Smooth muscle cell (in vitro differentiated cells): Measurements from ENCODE around the gene PLA2G2C. TPM values are rescaled to one million over a fixed set of nuclear protein-coding genes. Genes with fewer than 3 reads are reported as not detected.

Experiments
- DNase-seq: peaks from one replicate; lab custom pipeline; 2025; ENCODE audit not compliant: unreplicated experiment; lab: John Stamatoyannopoulos, UW
- H2AFZ ChIP-seq: fragments of 200-600 bp; sonication (generic); 2 replicates; pipeline ENCODE4 v1.6.0; 2016; ENCODE audit warnings: antibody characterized with exemption, low read depth, mild to moderate bottlenecking
- H3F3A ChIP-seq: fragments of 200-600 bp; sonication (generic); 2 replicates; pipeline ENCODE4 v1.6.0; 2017; ENCODE audit warnings: antibody characterized with exemption, low read depth
- H3K27ac ChIP-seq: fragments of 200-600 bp; sonication (generic); 2 replicates; pipeline ENCODE4 v1.5.1; 2016; ENCODE audit warnings: low read depth, mild to moderate bottlenecking
- H3K27me3 ChIP-seq: fragments of 200-600 bp; sonication (generic); 2 replicates; pipeline ENCODE4 v1.6.1; 2016; ENCODE audit warnings: low read depth, mild to moderate bottlenecking
- H3K36me3 ChIP-seq: fragments of 200-600 bp; sonication (generic); 2 replicates; pipeline ENCODE4 v1.5.1; 2016; ENCODE audit warnings: low read depth
- H3K4me1 ChIP-seq: fragments of 200-600 bp; sonication (generic); 2 replicates; pipeline ENCODE4 v1.5.1; 2016; ENCODE audit warnings: low read depth
- H3K4me2 ChIP-seq: fragments of 200-600 bp; sonication (generic); 2 replicates; pipeline ENCODE4 v1.6.0; 2016; ENCODE audit warnings: mild to moderate bottlenecking
- H3K4me3 ChIP-seq: fragments of 200-600 bp; sonication (generic); 2 replicates; pipeline ENCODE4 v1.5.1; 2016; ENCODE audit warnings: mild to moderate bottlenecking
- H3K79me2 ChIP-seq: fragments of 200-600 bp; sonication (generic); 2 replicates; pipeline ENCODE4 v1.6.0; 2016; ENCODE audit warnings: low read depth, mild to moderate bottlenecking
- H3K9ac ChIP-seq: fragments of 200-600 bp; sonication (generic); 2 replicates; pipeline ENCODE4 v1.6.0; 2016; ENCODE audit warnings: low read depth
- H3K9me3 ChIP-seq: fragments of 200-600 bp; sonication (generic); replicated peaks from 2 replicates; pipeline ENCODE4 v1.5.1; 2016; ENCODE audit warnings: low read depth
- H4K20me1 ChIP-seq: fragments of 200-600 bp; sonication (generic); 2 replicates; pipeline ENCODE4 v1.6.0; 2016; ENCODE audit warnings: low read depth
- CTCF ChIP-seq: fragments of 200-600 bp; sonication (generic); IDR thresholded peaks from 2 replicates; pipeline ENCODE4 v1.5.1; 2017; ENCODE audit warnings: borderline replicate concordance, mild to moderate bottlenecking, antibody characterized with exemption; ENCODE audit not compliant: insufficient read depth, poor library complexity, severe bottlenecking
- WGBS: methylation state at CpG from one replicate; pipeline ENCODE4 v1.1.7; 2016; ENCODE audit warnings: low lambda C conversion rate; 5-methylcytosine and 5-hydroxymethylcytosine counted together
- polyA plus RNA-seq: library from polyadenylated mRNA; unstranded; fragments of >200 nt; fragmentation: Nextera tagmentation; extraction: Ambion mirVana; gene quantifications from 2 replicates; pipeline ENCODE4 v1.2.1, GENCODE V29; 2016
- total RNA-seq: library from RNA; depleted of rRNA; stranded (reverse); fragments of >200 nt; gene quantifications from 2 replicates; pipeline ENCODE4 v1.2.3, GENCODE V29; 2014

Gene PLA2G2C
- total and polyA plus RNA-seq, 2 experiments from 2014 or later: 0.09 TPM; not detected in 1

- WGBS: 97% methylated on average over 4 of the region's 4 CpGs
- TF ChIP-seq CTCF: no peak
Observed at GRCh38 chr1:20120796-20121195, 65.5 kb downstream of the PLA2G2C start.

GRCh38 chr1:20119347-20119746, 67.0 kb downstream of the PLA2G2C start, which contains the start of gene PLA2G2D:
Gene PLA2G2D, minus strand, starts transcription at chr1:20119536. Its CDS starts 38 bp downstream, at chr1:20119498.
- no peaks in the 10 kb centered on the region for H4K20me1 ChIP-seq
- H3K4me1 ChIP-seq: no peaks in the 10 kb centered on the region
- no peak within 1 kb of the TSS for H3K27ac ChIP-seq
- no peak within 1 kb of the TSS for H3K9ac ChIP-seq
- H3F3A ChIP-seq: no peaks in the 10 kb centered on the region
- no peaks in the 10 kb centered on the region for H3K79me2 ChIP-seq
- H3K4me2 ChIP-seq: no peak within 1 kb of the TSS
- no peaks in the 10 kb centered on the region for H3K9me3 ChIP-seq
- no peaks in the 10 kb centered on the region for H3K36me3 ChIP-seq
- H3K4me3 ChIP-seq: no peak within 1 kb of the TSS
- H3K27me3 ChIP-seq: no peaks in the 10 kb centered on the region
- no peak for TF ChIP-seq CTCF
- H2AFZ ChIP-seq: no peak within 1 kb of the TSS
- DNase-seq: no peak
- 66% methylated on average over 2 of the region's 2 CpGs for WGBS

More at GRCh38 chr1:20120796-20121195, 65.5 kb downstream of the PLA2G2C start:
- no peak for DNase-seq
- H3K9ac ChIP-seq: no peak overlapping the region
- H4K20me1 ChIP-seq: no peaks in the 10 kb centered on the region
- H3K4me2 ChIP-seq: no peak overlapping the region
- H3K79me2 ChIP-seq: no peaks in the 10 kb centered on the region
- no peaks in the 10 kb centered on the region for H3K27me3 ChIP-seq
- H3K9me3 ChIP-seq: no peaks in the 10 kb centered on the region
- H3K36me3 ChIP-seq: no peaks in the 10 kb centered on the region
- H3K27ac ChIP-seq: no peak overlapping the region
- no peaks in the 10 kb centered on the region for H3K4me1 ChIP-seq
- H2AFZ ChIP-seq: no peak overlapping the region
- no peaks in the 10 kb centered on the region for H3F3A ChIP-seq
- H3K4me3 ChIP-seq: no peak overlapping the region

GRCh38 chr1:20117236-20117635, 69.1 kb downstream of the PLA2G2C start:
- Histone ChIP-seq H3K27ac (no peak overlapping the region), H3K4me1 (no peaks in the 10 kb centered on the region), H3K36me3 (no peaks in the 10 kb centered on the region), H3K79me2 (no peaks in the 10 kb centered on the region), H2AFZ (no peak overlapping the region), H4K20me1 (no peaks in the 10 kb centered on the region), H3F3A (no peaks in the 10 kb centered on the region), H3K4me2 (no peak overlapping the region), H3K4me3 (no peak overlapping the region), H3K9ac (no peak overlapping the region), H3K27me3 (no peaks in the 10 kb centered on the region), H3K9me3 (no peaks in the 10 kb centered on the region)
- TF ChIP-seq CTCF: no peak
- DNase-seq: no peak

GRCh38 chr1:20115916-20116315, 70.4 kb downstream of the PLA2G2C start:
- WGBS: 89% methylated on average over 7 of the region's 7 CpGs

More at GRCh38 chr1:20115916-20116315, 70.4 kb downstream of the PLA2G2C start:
- Histone ChIP-seq H4K20me1 (no peaks in the 10 kb centered on the region), H3K79me2 (no peaks in the 10 kb centered on the region), H3F3A (no peaks in the 10 kb centered on the region), H3K9ac (no peak overlapping the region), H3K4me1 (no peaks in the 10 kb centered on the region), H3K4me3 (no peak overlapping the region), H2AFZ (no peak overlapping the region), H3K36me3 (no peaks in the 10 kb centered on the region), H3K27ac (no peak overlapping the region), H3K9me3 (no peaks in the 10 kb centered on the region), H3K27me3 (no peaks in the 10 kb centered on the region), H3K4me2 (no peak overlapping the region)
- DNase-seq: no peak
- no peak for TF ChIP-seq CTCF
